Smooth muscle cell (in vitro differentiated cells): Measurements from ENCODE around the gene CD70. TPM values are rescaled to one million over a fixed set of nuclear protein-coding genes. Genes with fewer than 3 reads are reported as not detected.
"Not testable (repeated sequence)": the region's sequence is repeated elsewhere in the genome, so short reads cannot be mapped to it uniquely, and the experiment has no call there.

Experiments used
- DNase-seq: peaks from one replicate; lab custom pipeline; 2025; ENCODE audit not compliant: unreplicated experiment; lab: John Stamatoyannopoulos, UW
- H2AFZ ChIP-seq: fragments of 200-600 bp; sonication (generic); 2 replicates; pipeline ENCODE4 v1.6.0; 2016; ENCODE audit warnings: antibody characterized with exemption, low read depth, mild to moderate bottlenecking
- H3F3A ChIP-seq: fragments of 200-600 bp; sonication (generic); 2 replicates; pipeline ENCODE4 v1.6.0; 2017; ENCODE audit warnings: antibody characterized with exemption, low read depth
- H3K27ac ChIP-seq: fragments of 200-600 bp; sonication (generic); 2 replicates; pipeline ENCODE4 v1.5.1; 2016; ENCODE audit warnings: low read depth, mild to moderate bottlenecking
- H3K27me3 ChIP-seq: fragments of 200-600 bp; sonication (generic); 2 replicates; pipeline ENCODE4 v1.6.1; 2016; ENCODE audit warnings: low read depth, mild to moderate bottlenecking
- H3K36me3 ChIP-seq: fragments of 200-600 bp; sonication (generic); 2 replicates; pipeline ENCODE4 v1.5.1; 2016; ENCODE audit warnings: low read depth
- H3K4me1 ChIP-seq: fragments of 200-600 bp; sonication (generic); 2 replicates; pipeline ENCODE4 v1.5.1; 2016; ENCODE audit warnings: low read depth
- H3K4me2 ChIP-seq: fragments of 200-600 bp; sonication (generic); 2 replicates; pipeline ENCODE4 v1.6.0; 2016; ENCODE audit warnings: mild to moderate bottlenecking
- H3K4me3 ChIP-seq: fragments of 200-600 bp; sonication (generic); 2 replicates; pipeline ENCODE4 v1.5.1; 2016; ENCODE audit warnings: mild to moderate bottlenecking
- H3K79me2 ChIP-seq: fragments of 200-600 bp; sonication (generic); 2 replicates; pipeline ENCODE4 v1.6.0; 2016; ENCODE audit warnings: low read depth, mild to moderate bottlenecking
- H3K9ac ChIP-seq: fragments of 200-600 bp; sonication (generic); 2 replicates; pipeline ENCODE4 v1.6.0; 2016; ENCODE audit warnings: low read depth
- H3K9me3 ChIP-seq: fragments of 200-600 bp; sonication (generic); replicated peaks from 2 replicates; pipeline ENCODE4 v1.5.1; 2016; ENCODE audit warnings: low read depth
- H4K20me1 ChIP-seq: fragments of 200-600 bp; sonication (generic); 2 replicates; pipeline ENCODE4 v1.6.0; 2016; ENCODE audit warnings: low read depth
- WGBS: methylation state at CpG from one replicate; pipeline ENCODE4 v1.1.7; 2016; ENCODE audit warnings: low lambda C conversion rate; 5-methylcytosine and 5-hydroxymethylcytosine counted together
- polyA plus RNA-seq: library from polyadenylated mRNA; unstranded; fragments of >200 nt; fragmentation: Nextera tagmentation; extraction: Ambion mirVana; gene quantifications from 2 replicates; pipeline ENCODE4 v1.2.1, GENCODE V29; 2016
- total RNA-seq: library from RNA; depleted of rRNA; stranded (reverse); fragments of >200 nt; gene quantifications from 2 replicates; pipeline ENCODE4 v1.2.3, GENCODE V29; 2014
- TF ChIP-seq, protein P1 (sequence below): fragments of 200-600 bp; sonication (generic); IDR thresholded peaks from 2 replicates; pipeline ENCODE4 v1.5.1; 2017; ENCODE audit warnings: borderline replicate concordance, mild to moderate bottlenecking, antibody characterized with exemption; ENCODE audit not compliant: insufficient read depth, poor library complexity, severe bottlenecking

The CD70 gene, protein sequence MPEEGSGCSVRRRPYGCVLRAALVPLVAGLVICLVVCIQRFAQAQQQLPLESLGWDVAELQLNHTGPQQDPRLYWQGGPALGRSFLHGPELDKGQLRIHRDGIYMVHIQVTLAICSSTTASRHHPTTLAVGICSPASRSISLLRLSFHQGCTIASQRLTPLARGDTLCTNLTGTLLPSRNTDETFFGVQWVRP
- total RNA-seq (0.54 TPM in 1 of 2 replicates, not detected in the other), polyA plus RNA-seq (not detected in 2 replicates)

DNA sequence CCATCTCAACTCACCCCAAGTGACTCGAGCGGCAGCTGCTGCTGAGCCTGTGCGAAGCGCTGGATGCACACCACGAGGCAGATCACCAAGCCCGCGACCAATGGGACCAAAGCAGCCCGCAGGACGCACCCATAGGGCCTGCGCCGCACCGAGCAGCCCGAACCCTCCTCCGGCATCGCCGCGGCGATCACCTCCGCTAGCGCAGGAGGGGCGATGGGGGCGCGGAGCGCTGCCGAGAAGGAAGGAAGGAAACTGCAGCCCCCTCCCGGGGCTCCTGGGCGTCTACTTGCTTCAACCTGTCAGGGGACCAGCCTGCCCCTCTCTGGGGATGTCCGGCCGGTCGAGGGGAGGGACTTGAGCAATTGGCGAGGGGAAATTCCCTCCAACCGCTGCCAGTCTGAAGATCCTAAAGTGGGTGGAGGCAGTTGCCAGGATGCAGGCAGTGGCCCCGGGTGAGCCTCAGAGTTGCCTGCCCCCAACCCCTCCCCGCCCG, at the start of gene CD70:
Gene CD70 (minus strand): TSS at position 324 of the 493 bp plus-strand sequence. CDS start 148 bp downstream, at position 176.
- DNase-seq, result no peak
- no peaks in the 10 kb centered on the region for H3F3A ChIP-seq
- H3K4me3 ChIP-seq, result no peak within 1 kb of the TSS
- peaks cover 78% of the 10 kb centered on the region for H3K27me3 ChIP-seq
- H3K4me2 ChIP-seq, result peak within 1 kb of the TSS; percentile 65
- no peak within 1 kb of the TSS for H2AFZ ChIP-seq
- H3K9ac ChIP-seq, result no peak within 1 kb of the TSS
- WGBS, result 1% methylated on average over 35 of the region's 35 CpGs
- no peaks in the 10 kb centered on the region for H3K9me3 ChIP-seq
- no peaks in the 10 kb centered on the region for H3K79me2 ChIP-seq
- no peak within 1 kb of the TSS for H3K27ac ChIP-seq
- no peaks in the 10 kb centered on the region for H4K20me1 ChIP-seq
- TF ChIP-seq, protein P1, sequence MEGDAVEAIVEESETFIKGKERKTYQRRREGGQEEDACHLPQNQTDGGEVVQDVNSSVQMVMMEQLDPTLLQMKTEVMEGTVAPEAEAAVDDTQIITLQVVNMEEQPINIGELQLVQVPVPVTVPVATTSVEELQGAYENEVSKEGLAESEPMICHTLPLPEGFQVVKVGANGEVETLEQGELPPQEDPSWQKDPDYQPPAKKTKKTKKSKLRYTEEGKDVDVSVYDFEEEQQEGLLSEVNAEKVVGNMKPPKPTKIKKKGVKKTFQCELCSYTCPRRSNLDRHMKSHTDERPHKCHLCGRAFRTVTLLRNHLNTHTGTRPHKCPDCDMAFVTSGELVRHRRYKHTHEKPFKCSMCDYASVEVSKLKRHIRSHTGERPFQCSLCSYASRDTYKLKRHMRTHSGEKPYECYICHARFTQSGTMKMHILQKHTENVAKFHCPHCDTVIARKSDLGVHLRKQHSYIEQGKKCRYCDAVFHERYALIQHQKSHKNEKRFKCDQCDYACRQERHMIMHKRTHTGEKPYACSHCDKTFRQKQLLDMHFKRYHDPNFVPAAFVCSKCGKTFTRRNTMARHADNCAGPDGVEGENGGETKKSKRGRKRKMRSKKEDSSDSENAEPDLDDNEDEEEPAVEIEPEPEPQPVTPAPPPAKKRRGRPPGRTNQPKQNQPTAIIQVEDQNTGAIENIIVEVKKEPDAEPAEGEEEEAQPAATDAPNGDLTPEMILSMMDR, result no peak
- no peaks in the 10 kb centered on the region for H3K36me3 ChIP-seq
- peaks cover 6% of the 10 kb centered on the region for H3K4me1 ChIP-seq

DNA sequence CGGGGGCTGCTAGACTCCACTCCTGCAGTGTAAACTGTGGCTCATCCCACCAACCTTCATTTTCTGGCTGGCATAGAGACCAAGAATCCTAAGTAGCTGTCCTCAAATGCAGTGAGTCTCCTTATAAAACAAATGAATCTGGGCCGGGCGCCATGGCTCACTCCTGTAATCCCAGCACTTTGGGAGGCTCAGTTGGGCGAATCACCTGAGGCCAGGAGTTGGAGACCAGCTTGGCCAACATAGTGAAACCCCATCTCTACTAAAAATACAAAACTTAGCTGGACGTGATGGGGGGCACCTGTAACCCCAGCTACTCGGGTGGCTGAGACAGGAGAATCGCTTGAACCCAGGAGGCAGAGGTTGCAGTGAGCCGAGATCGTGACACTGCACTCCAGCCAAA, 49.4 kb upstream of the CD70 start:
- DNase-seq, result not testable (repeated sequence)

DNA sequence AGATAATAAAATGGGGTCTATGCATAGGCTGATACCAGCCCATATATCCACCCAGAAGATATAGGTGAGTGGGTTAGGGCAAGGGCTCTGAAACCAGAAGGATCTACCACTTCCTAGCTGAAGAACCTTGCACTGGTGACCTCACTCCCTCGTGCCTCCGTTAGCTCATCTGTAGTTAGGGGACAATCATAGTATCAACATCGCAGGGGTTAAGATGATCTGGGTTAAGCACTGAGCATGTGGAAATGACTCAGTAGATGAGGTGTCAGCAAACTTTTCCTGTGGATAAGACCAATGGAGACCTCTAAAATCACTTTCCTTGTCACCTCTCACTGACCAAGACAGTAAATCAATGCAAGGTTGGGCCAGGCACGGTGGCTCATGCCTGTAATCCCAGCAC, 48.5 kb upstream of the CD70 start:
- H3K27ac ChIP-seq, result no peak overlapping the region
- TF ChIP-seq, protein P1, result no peak
- H3K9ac ChIP-seq, result no peak overlapping the region
- no peak for DNase-seq
- no peak overlapping the region for H2AFZ ChIP-seq
- H3K9me3 ChIP-seq, result no peaks in the 10 kb centered on the region
- no peaks in the 10 kb centered on the region for H3F3A ChIP-seq
- H3K27me3 ChIP-seq, result no peaks in the 10 kb centered on the region
- no peak overlapping the region for H3K4me2 ChIP-seq
- H3K4me3 ChIP-seq, result no peak overlapping the region
- 70% methylated on average over 4 of the region's 4 CpGs for WGBS
- H4K20me1 ChIP-seq, result no peaks in the 10 kb centered on the region
- H3K79me2 ChIP-seq, result no peaks in the 10 kb centered on the region
- H3K4me1 ChIP-seq, result no peaks in the 10 kb centered on the region
- H3K36me3 ChIP-seq, result no peaks in the 10 kb centered on the region

More for the DNA sequence above, 49.4 kb upstream of the CD70 start:
- H3K9me3 ChIP-seq, H3K4me2 ChIP-seq, H3K4me1 ChIP-seq, H2AFZ ChIP-seq, H3K9ac ChIP-seq, H3K27me3 ChIP-seq, H3K27ac ChIP-seq, H3K36me3 ChIP-seq, H3K79me2 ChIP-seq, H3F3A ChIP-seq, H4K20me1 ChIP-seq, H3K4me3 ChIP-seq: not testable (repeated sequence)
- 93% methylated on average over 9 of the region's 9 CpGs for WGBS

DNA sequence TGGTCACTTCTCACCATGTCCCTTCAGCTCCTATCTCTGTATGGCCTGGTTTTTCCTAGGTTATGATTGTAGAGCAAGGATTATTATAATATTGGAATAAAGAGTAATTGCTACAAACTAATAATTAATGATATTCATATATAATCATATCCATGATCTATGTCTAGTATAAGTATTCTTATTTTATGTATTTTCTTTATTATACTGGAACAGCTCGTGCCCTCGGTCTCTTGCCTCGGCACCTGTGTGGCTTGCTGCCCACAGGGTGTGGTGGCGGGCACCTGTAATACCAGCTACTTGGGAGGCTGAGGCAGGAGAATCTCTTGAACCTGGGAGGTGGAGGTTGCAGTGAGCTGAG, 42.5 kb upstream of the CD70 start:
- H3K27ac ChIP-seq, H3K4me3 ChIP-seq, H3K27me3 ChIP-seq, H3K4me1 ChIP-seq, H4K20me1 ChIP-seq, H3K9me3 ChIP-seq, H3F3A ChIP-seq, H3K79me2 ChIP-seq, H3K9ac ChIP-seq, H3K4me2 ChIP-seq, H3K36me3 ChIP-seq, H2AFZ ChIP-seq, DNase-seq: not testable (repeated sequence)
- 75% methylated on average over 4 of the region's 4 CpGs for WGBS
